IMR-90 (cell line): ENCODE data around the gene AGFG1. TPM values are rescaled to one million over a fixed set of nuclear protein-coding genes. Genes with fewer than 3 reads are reported as not detected.

Experiments
- ATAC-seq: fragments of 200-7000 bp; cut with Tn5 transposase; 2 replicates; pipeline ENCODE4 v1.9.1; 2020; ENCODE audit warnings: low read depth, mild to moderate bottlenecking, moderate library complexity
- BruUV-seq: library from RNA; stranded (reverse); fragments of 400-500 nt; replicated peaks from 2 replicates; lab custom pipeline; 2021; lab: Mats Ljungman, UMichigan
- CTCF ChIA-PET: fragments of 300-600 bp; formaldehyde crosslinking; extraction: SDS; loops from one replicate; lab custom pipeline; 2021; ENCODE audit warnings: antibody characterized with exemption; lab: Yijun Ruan, JAX
- POLR2A ChIA-PET: fragments of 300-600 bp; sonication (Branson Sonifier 250); formaldehyde crosslinking; loops from one replicate; lab custom pipeline; 2022; ENCODE audit warnings: antibody characterized with exemption; ENCODE audit not compliant: unreplicated experiment; lab: Charles Lee
- DNase-seq: peaks from one replicate; pipeline ENCODE4 v3.0.0; 2013
- H2AFZ ChIP-seq: replicated peaks from 2 replicates; pipeline ENCODE3; 2013; ENCODE audit warnings: low read length, mild to moderate bottlenecking; ENCODE audit not compliant: poor library complexity
- H2AK5ac ChIP-seq: 2 replicates; pipeline ENCODE4 v1.6.1; 2013; ENCODE audit warnings: low read depth, low read length, inconsistent platforms
- H2AK9ac ChIP-seq: replicated peaks from 2 replicates; pipeline ENCODE3; 2013; ENCODE audit warnings: mild to moderate bottlenecking, low read depth, low read length, moderate library complexity; ENCODE audit not compliant: poor library complexity
- H2BK120ac ChIP-seq: 2 replicates; pipeline ENCODE4 v1.6.1; 2013; ENCODE audit warnings: low read depth, low read length, inconsistent platforms
- H2BK15ac ChIP-seq: 3 replicates; pipeline ENCODE4 v1.6.1; 2013; ENCODE audit warnings: low read depth, low read length, inconsistent platforms
- H2BK20ac ChIP-seq: 2 replicates; pipeline ENCODE4 v1.6.1; 2013; ENCODE audit warnings: low read depth, mild to moderate bottlenecking, inconsistent platforms, low read length, moderate library complexity
- H2BK5ac ChIP-seq: 2 replicates; pipeline ENCODE4 v1.6.1; 2013; ENCODE audit warnings: mild to moderate bottlenecking, low read depth, low read length, inconsistent platforms; ENCODE audit not compliant: poor library complexity, severe bottlenecking
- H3K14ac ChIP-seq: replicated peaks from 2 replicates; pipeline ENCODE4 v1.6.1; 2013; ENCODE audit warnings: low read depth, low read length, inconsistent platforms
- H3K18ac ChIP-seq: 2 replicates; pipeline ENCODE4 v1.6.1; 2013; ENCODE audit warnings: low read depth, low read length, control low read depth
- H3K23ac ChIP-seq: 2 replicates; pipeline ENCODE4 v1.6.1; 2013; ENCODE audit warnings: low read depth, low read length, inconsistent platforms
- H3K27ac ChIP-seq: 2 replicates; pipeline ENCODE4 v1.5.1; 2013; ENCODE audit warnings: mild to moderate bottlenecking, control low read depth, low read length; ENCODE audit not compliant: insufficient read depth
- H3K27me3 ChIP-seq: 2 replicates; pipeline ENCODE4 v1.6.1; 2013; ENCODE audit warnings: low read length; ENCODE audit not compliant: control insufficient read depth, insufficient read depth
- H3K36me3 ChIP-seq: 2 replicates; pipeline ENCODE4 v1.6.1; 2013; ENCODE audit warnings: low read length, mixed read lengths; ENCODE audit not compliant: control insufficient read depth, insufficient read depth
- H3K4ac ChIP-seq: 2 replicates; pipeline ENCODE4 v1.6.1; 2013; ENCODE audit warnings: low read depth, low read length, inconsistent platforms
- H3K4me1 ChIP-seq: 2 replicates; pipeline ENCODE4 v1.6.1; 2013; ENCODE audit warnings: low read length, mixed read lengths; ENCODE audit not compliant: control insufficient read depth, insufficient read depth
- H3K4me2 ChIP-seq: 2 replicates; pipeline ENCODE4 v1.6.1; 2013; ENCODE audit warnings: low read depth, mild to moderate bottlenecking, control low read depth, low read length, moderate library complexity
- H3K4me3 ChIP-seq: 2 replicates; pipeline ENCODE4 v1.5.1; 2013; ENCODE audit warnings: low read depth, mild to moderate bottlenecking, control low read depth, low read length, moderate library complexity; ENCODE audit not compliant: insufficient read depth
- H3K56ac ChIP-seq: 2 replicates; pipeline ENCODE4 v1.6.1; 2013; ENCODE audit warnings: low read length, inconsistent platforms; ENCODE audit not compliant: insufficient read depth; ENCODE audit errors: extremely low read depth
- H3K79me1 ChIP-seq, 2 experiments: 2 replicates each; pipeline ENCODE4 v1.6.1; 2013; ENCODE audit warnings: low read length in 2 of 2, inconsistent platforms in 1 of 2, low read depth in 1 of 2
- H3K9ac ChIP-seq: 2 replicates; pipeline ENCODE4 v1.6.1; 2013; ENCODE audit warnings: low read depth, low read length, control low read depth
- H3K9me1 ChIP-seq: 2 replicates; pipeline ENCODE4 v1.6.1; 2013; ENCODE audit warnings: low read length, inconsistent platforms; ENCODE audit not compliant: insufficient read depth
- H3K9me3 ChIP-seq: 2 replicates; pipeline ENCODE4 v1.6.1; 2013; ENCODE audit warnings: low read length; ENCODE audit not compliant: control insufficient read depth, insufficient read depth
- H4K20me1 ChIP-seq: 2 replicates; pipeline ENCODE4 v1.6.1; 2013; ENCODE audit warnings: low read length, inconsistent platforms; ENCODE audit not compliant: insufficient read depth
- H4K5ac ChIP-seq: 2 replicates; pipeline ENCODE4 v1.6.1; 2013; ENCODE audit warnings: mild to moderate bottlenecking, low read depth, low read length, control low read depth
- H4K8ac ChIP-seq, 2 experiments: 2 replicates each; pipeline ENCODE4 v1.6.1; 2013; ENCODE audit warnings: low read depth in 2 of 2, low read length in 2 of 2, control low read depth in 1 of 2, inconsistent platforms in 1 of 2
- H4K91ac ChIP-seq: 2 replicates; pipeline ENCODE4 v1.6.1; 2013; ENCODE audit warnings: low read depth, low read length, inconsistent platforms; ENCODE audit not compliant: insufficient read depth
- BHLHE40 ChIP-seq: fragments of 150-350 bp; IDR thresholded peaks from 2 replicates; pipeline ENCODE4 v1.6.1; 2016; ENCODE audit warnings: mild to moderate bottlenecking, low read depth, low read length
- CHD1 ChIP-seq: IDR thresholded peaks from 2 replicates; pipeline ENCODE4 v1.6.1; 2012; ENCODE audit warnings: low read depth, low read length, improper control_type of control experiment
- FOS ChIP-seq: fragments of 150-350 bp; IDR thresholded peaks from 2 replicates; pipeline ENCODE4 v1.6.1; 2016; ENCODE audit warnings: low read depth, low read length
- MAFK ChIP-seq: IDR thresholded peaks from 2 replicates; pipeline ENCODE4 v1.6.1; 2012; ENCODE audit warnings: low read depth, low read length, improper control_type of control experiment
- NFE2L2 ChIP-seq: fragments of 150-350 bp; IDR thresholded peaks from 2 replicates; pipeline ENCODE4 v1.6.1; 2016; ENCODE audit warnings: low read depth, mild to moderate bottlenecking, low read length
- SMC3 ChIP-seq: fragments of 150-350 bp; IDR thresholded peaks from 2 replicates; pipeline ENCODE4 v1.6.1; 2016; ENCODE audit warnings: low read depth, mild to moderate bottlenecking, antibody characterized with exemption, low read length, moderate library complexity
- WGBS, 2 experiments: methylation state at CpG; one replicate each; pipeline versions ENCODE4 v1.1.5 to v1.1.7; 2013; ENCODE audit warnings: missing lambda C conversion rate in 2 of 2; ENCODE audit not compliant: insufficient read length in 1 of 2; ENCODE audit errors: extremely low coverage in 2 of 2; 5-methylcytosine and 5-hydroxymethylcytosine counted together
- dilution Hi-C: fragments of 300-500 bp; cut with HindIII; formaldehyde crosslinking; loops from one replicate; pipeline ENCODE4 v1.14.3; 2018; ENCODE audit warnings: low sequenced_read_pairs; ENCODE audit not compliant: unreplicated experiment
- in situ Hi-C: fragments of 300-500 bp; cut with MboI; formaldehyde crosslinking; loops from 3 replicates; pipeline ENCODE4 v1.14.3; 2019; ENCODE audit warnings: low sequenced_read_pairs, inconsistent platforms, mixed read lengths
- intact Hi-C: fragments of 100-400 bp; cut with micrococcal nuclease; formaldehyde crosslinking; loops from 2 replicates; pipeline ENCODE4 v1.10.0; 2022
- polyA plus RNA-seq, 3 experiments: library from polyadenylated mRNA; depleted of rRNA; stranded (reverse); fragments of >200 nt; gene quantifications; 2 replicates each; pipeline ENCODE4 v1.2.3, GENCODE V29; 2012; ENCODE audit warnings: low replicate concordance in 1 of 3
- total RNA-seq: library from RNA; depleted of rRNA; stranded (reverse); fragments of >200 nt; gene quantifications from 2 replicates; pipeline ENCODE4 v1.2.3, GENCODE V29; 2012
- TF ChIP-seq, protein P1 (sequence below): conservative IDR thresholded peaks from 2 replicates; pipeline ENCODE4 v1.5.1; 2012; ENCODE audit warnings: mild to moderate bottlenecking, low read depth, low read length, improper control_type of control experiment

AGFG1 gene
- total and polyA plus RNA-seq, 2 of the 4 experiments (the other 2 are of a cell fraction): 58.4 to 126 TPM

DNA sequence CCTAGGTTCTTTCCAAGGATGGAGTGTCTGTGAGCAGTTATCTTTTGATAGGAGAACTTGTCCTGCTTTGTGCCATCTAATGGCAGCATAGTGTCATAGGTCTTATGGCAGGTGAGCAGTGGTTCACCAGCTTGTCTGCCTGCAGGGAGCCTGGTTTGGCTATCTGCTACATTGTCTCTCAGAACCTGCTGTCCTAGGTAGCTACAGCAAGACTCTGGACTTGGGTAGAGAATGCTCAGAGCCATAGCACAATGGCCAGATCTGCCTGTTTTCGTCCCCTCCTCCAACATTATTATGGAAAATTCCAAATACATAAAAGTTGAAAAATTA is 28.3 kb downstream of the AGFG1 start:
- no peak overlapping the region for H3K18ac ChIP-seq
- H4K91ac ChIP-seq: no peak overlapping the region
- TF ChIP-seq, protein P1, sequence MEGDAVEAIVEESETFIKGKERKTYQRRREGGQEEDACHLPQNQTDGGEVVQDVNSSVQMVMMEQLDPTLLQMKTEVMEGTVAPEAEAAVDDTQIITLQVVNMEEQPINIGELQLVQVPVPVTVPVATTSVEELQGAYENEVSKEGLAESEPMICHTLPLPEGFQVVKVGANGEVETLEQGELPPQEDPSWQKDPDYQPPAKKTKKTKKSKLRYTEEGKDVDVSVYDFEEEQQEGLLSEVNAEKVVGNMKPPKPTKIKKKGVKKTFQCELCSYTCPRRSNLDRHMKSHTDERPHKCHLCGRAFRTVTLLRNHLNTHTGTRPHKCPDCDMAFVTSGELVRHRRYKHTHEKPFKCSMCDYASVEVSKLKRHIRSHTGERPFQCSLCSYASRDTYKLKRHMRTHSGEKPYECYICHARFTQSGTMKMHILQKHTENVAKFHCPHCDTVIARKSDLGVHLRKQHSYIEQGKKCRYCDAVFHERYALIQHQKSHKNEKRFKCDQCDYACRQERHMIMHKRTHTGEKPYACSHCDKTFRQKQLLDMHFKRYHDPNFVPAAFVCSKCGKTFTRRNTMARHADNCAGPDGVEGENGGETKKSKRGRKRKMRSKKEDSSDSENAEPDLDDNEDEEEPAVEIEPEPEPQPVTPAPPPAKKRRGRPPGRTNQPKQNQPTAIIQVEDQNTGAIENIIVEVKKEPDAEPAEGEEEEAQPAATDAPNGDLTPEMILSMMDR: no peak
- TF ChIP-seq NFE2L2 (no peak), MAFK (no peak), CHD1 (no peak), SMC3 (no peak), BHLHE40 (no peak), FOS (no peak)
- no peak overlapping the region for H3K4me3 ChIP-seq
- no peak overlapping the region for H2AFZ ChIP-seq
- H3K27ac ChIP-seq: no peak overlapping the region
- no peak for ATAC-seq
- no peak overlapping the region for H4K8ac ChIP-seq
- H3K9me3 ChIP-seq: no peaks in the 10 kb centered on the region
- no peak overlapping the region for H3K4me2 ChIP-seq
- peak overlapping the region; percentile 40; the same call in 1 of the 2 replicates for H3K23ac ChIP-seq
- peak overlapping the region; percentile 36 for H2BK5ac ChIP-seq
- peaks cover 72% of the 10 kb centered on the region for H4K20me1 ChIP-seq
- no peak overlapping the region for H3K4ac ChIP-seq
- no peak overlapping the region for H2BK15ac ChIP-seq
- H3K56ac ChIP-seq: no peak overlapping the region
- H3K79me1 ChIP-seq: peaks cover 20 to 50% of the 10 kb centered on the region in 2 experiments
- H3K14ac ChIP-seq: no peak overlapping the region
- DNase-seq: no peak
- H3K27me3 ChIP-seq: no peaks in the 10 kb centered on the region
- H2BK20ac ChIP-seq: no peak overlapping the region
- no peak overlapping the region for H4K5ac ChIP-seq
- POLR2A ChIA-PET: no interaction called here
- no peak overlapping the region for H2AK5ac ChIP-seq
- CTCF ChIA-PET: no interaction called here
- no peak overlapping the region for H2BK120ac ChIP-seq
- H3K36me3 ChIP-seq: peaks cover 4% of the 10 kb centered on the region
- intact Hi-C loops (no loop called here), in situ Hi-C loops (no loop called here), dilution Hi-C loops (no loop called here)
- peaks cover 16% of the 10 kb centered on the region; the same call in 1 of the 2 replicates for H3K9me1 ChIP-seq
- H2AK9ac ChIP-seq: peak overlapping the region; percentile 40
- WGBS, 2 experiments: no CpG with 5 or more reads among the region's 1 CpG
- H3K9ac ChIP-seq: no peak overlapping the region
- BruUV-seq: no TSS peak
- peaks cover 8% of the 10 kb centered on the region; the same call in 1 of the 2 replicates for H3K4me1 ChIP-seq
